Activated B cell treated with CpG ODN at 0.5 μM for 24 hours (primary cell): ENCODE measurements around the gene KCNMA1. TPM values are rescaled to one million over a fixed set of nuclear protein-coding genes. Genes with fewer than 3 reads are reported as not detected.

ENCODE experiments used
- ATAC-seq: fragments of 200-7000 bp; cut with Tn5 transposase; one replicate; pipeline ENCODE4 v1.10.0; 2021; ENCODE audit warnings: low read depth, mild to moderate bottlenecking, moderate library complexity
- CTCF ChIA-PET: fragments of 350-600 bp; sonication (Branson Sonifier 250); formaldehyde crosslinking; loops from one replicate; lab custom pipeline; 2021; ENCODE audit warnings: antibody characterized with exemption; lab: Charles Lee
- POLR2A ChIA-PET: fragments of 350-600 bp; sonication (Branson Sonifier 250); formaldehyde crosslinking; loops from one replicate; lab custom pipeline; 2021; ENCODE audit warnings: antibody characterized with exemption; lab: Charles Lee
- DNase-seq: peaks from one replicate; pipeline ENCODE4 v3.0.0; 2022
- H3K27ac Mint-ChIP-seq: one replicate; pipeline ENCODE4 v1.8.0; 2020; ENCODE audit warnings: mixed read lengths
- H3K27me3 Mint-ChIP-seq: one replicate; pipeline ENCODE4 v1.8.0; 2021; ENCODE audit warnings: mixed read lengths
- H3K36me3 Mint-ChIP-seq: one replicate; pipeline ENCODE4 v1.8.0; 2021; ENCODE audit warnings: low read depth, mixed read lengths
- H3K4me1 Mint-ChIP-seq: one replicate; pipeline ENCODE4 v1.8.0; 2021; ENCODE audit warnings: mixed read lengths
- H3K4me3 Mint-ChIP-seq: one replicate; pipeline ENCODE4 v1.8.0; 2020; ENCODE audit warnings: mild to moderate bottlenecking, mixed read lengths
- H3K9me3 Mint-ChIP-seq: one replicate; pipeline ENCODE4 v1.8.0; 2020; ENCODE audit warnings: mixed read lengths
- CTCF ChIP-seq: fragments of 200-600 bp; IDR thresholded peaks from one replicate; pipeline ENCODE4 v1.8.0; 2022; ENCODE audit warnings: antibody characterized with exemption, mild to moderate bottlenecking
- intact Hi-C: fragments of 100-400 bp; cut with micrococcal nuclease; formaldehyde crosslinking; loops from one replicate; pipeline ENCODE4 v1.15.1; 2024
- total RNA-seq: library from RNA; stranded (reverse); gene quantifications from 2 replicates; pipeline ENCODE4 v1.2.3, GENCODE V29; 2022

The KCNMA1 gene
- total RNA-seq, 1 donor from 2014 or later: 3.7 TPM

GRCh38 chr10:77029777-77030717 lies 607.6 kb downstream of the KCNMA1 start:
- ATAC-seq (no peak), DNase-seq (no peak)
- intact Hi-C loops: no loop called here
- H3K4me3 Mint-ChIP-seq: no peak overlapping the region
- ChIA-PET CTCF (interaction anchor here (1.0 to 1.7 kb wide), 2 partner anchors 11 to 25 kb away, joined by 3 to 4 read pairs; no protein-coding TSS in a partner anchor), POLR2A (no interaction called here)
- TF ChIP-seq CTCF: no peak
- H3K27me3 Mint-ChIP-seq: no peaks in the 10 kb centered on the region
- H3K4me1 Mint-ChIP-seq: peaks cover 5% of the 10 kb centered on the region
- H3K9me3 Mint-ChIP-seq: no peaks in the 10 kb centered on the region
- no peak overlapping the region for H3K27ac Mint-ChIP-seq
- no peaks in the 10 kb centered on the region for H3K36me3 Mint-ChIP-seq

- Mint-ChIP-seq H3K9me3 (no peaks in the 10 kb centered on the region), H3K4me1 (peaks cover 5% of the 10 kb centered on the region), H3K27ac (no peak overlapping the region), H3K36me3 (no peaks in the 10 kb centered on the region), H3K27me3 (no peaks in the 10 kb centered on the region), H3K4me3 (no peak overlapping the region)
- ATAC-seq (no peak), DNase-seq (no peak)
- ChIA-PET POLR2A (no interaction called here), CTCF (interaction anchor here (1.7 kb wide), 1 partner anchor 23 kb away, joined by 4 read pairs; no protein-coding TSS in a partner anchor)
- intact Hi-C loops: no loop called here
- no peak for TF ChIP-seq CTCF
These were observed 609.6 kb downstream of the KCNMA1 start for GRCh38 chr10:77028042-77028441.

GRCh38 chr10:77027576-77027975 lies 610.0 kb downstream of the KCNMA1 start:
- Mint-ChIP-seq H3K9me3 (no peaks in the 10 kb centered on the region), H3K27me3 (no peaks in the 10 kb centered on the region), H3K4me1 (peaks cover 5% of the 10 kb centered on the region), H3K36me3 (no peaks in the 10 kb centered on the region), H3K27ac (no peak overlapping the region), H3K4me3 (no peak overlapping the region)
- peak; percentile 25 for ATAC-seq
- POLR2A ChIA-PET: no interaction called here
- no peak for TF ChIP-seq CTCF
- CTCF ChIA-PET: no interaction called here
- intact Hi-C loops: no loop called here
- no peak for DNase-seq

GRCh38 chr10:77027141-77027540 lies 610.5 kb downstream of the KCNMA1 start:
- intact Hi-C loops: no loop called here
- ChIA-PET POLR2A (no interaction called here), CTCF (no interaction called here)
- H3K36me3 Mint-ChIP-seq: no peaks in the 10 kb centered on the region
- H3K4me3 Mint-ChIP-seq: no peak overlapping the region
- H3K27ac Mint-ChIP-seq: no peak overlapping the region
- no peaks in the 10 kb centered on the region for H3K9me3 Mint-ChIP-seq
- peaks cover 5% of the 10 kb centered on the region for H3K4me1 Mint-ChIP-seq
- H3K27me3 Mint-ChIP-seq: no peaks in the 10 kb centered on the region
- ATAC-seq (no peak), DNase-seq (no peak)
- no peak for TF ChIP-seq CTCF

GRCh38 chr10:77026148-77026547 lies 611.5 kb downstream of the KCNMA1 start:
- no peak for ATAC-seq
- Mint-ChIP-seq H3K9me3 (no peaks in the 10 kb centered on the region), H3K27ac (no peak overlapping the region), H3K36me3 (no peaks in the 10 kb centered on the region), H3K4me1 (peaks cover 5% of the 10 kb centered on the region), H3K27me3 (no peaks in the 10 kb centered on the region), H3K4me3 (no peak overlapping the region)
- ChIA-PET CTCF (no interaction called here), POLR2A (no interaction called here)
- no peak for DNase-seq
- TF ChIP-seq CTCF: no peak
- intact Hi-C loops: no loop called here
